HG02973 (cell line): ENCODE measurements around the gene TRHDE.

ENCODE experiments used
- ATAC-seq: cut with Tn5 transposase; IDR thresholded peaks from one replicate; pipeline ENCODE4 v1.9.1; 2021; ENCODE audit warnings: moderate library complexity; ENCODE audit not compliant: unreplicated experiment

The TRHDE gene, protein sequence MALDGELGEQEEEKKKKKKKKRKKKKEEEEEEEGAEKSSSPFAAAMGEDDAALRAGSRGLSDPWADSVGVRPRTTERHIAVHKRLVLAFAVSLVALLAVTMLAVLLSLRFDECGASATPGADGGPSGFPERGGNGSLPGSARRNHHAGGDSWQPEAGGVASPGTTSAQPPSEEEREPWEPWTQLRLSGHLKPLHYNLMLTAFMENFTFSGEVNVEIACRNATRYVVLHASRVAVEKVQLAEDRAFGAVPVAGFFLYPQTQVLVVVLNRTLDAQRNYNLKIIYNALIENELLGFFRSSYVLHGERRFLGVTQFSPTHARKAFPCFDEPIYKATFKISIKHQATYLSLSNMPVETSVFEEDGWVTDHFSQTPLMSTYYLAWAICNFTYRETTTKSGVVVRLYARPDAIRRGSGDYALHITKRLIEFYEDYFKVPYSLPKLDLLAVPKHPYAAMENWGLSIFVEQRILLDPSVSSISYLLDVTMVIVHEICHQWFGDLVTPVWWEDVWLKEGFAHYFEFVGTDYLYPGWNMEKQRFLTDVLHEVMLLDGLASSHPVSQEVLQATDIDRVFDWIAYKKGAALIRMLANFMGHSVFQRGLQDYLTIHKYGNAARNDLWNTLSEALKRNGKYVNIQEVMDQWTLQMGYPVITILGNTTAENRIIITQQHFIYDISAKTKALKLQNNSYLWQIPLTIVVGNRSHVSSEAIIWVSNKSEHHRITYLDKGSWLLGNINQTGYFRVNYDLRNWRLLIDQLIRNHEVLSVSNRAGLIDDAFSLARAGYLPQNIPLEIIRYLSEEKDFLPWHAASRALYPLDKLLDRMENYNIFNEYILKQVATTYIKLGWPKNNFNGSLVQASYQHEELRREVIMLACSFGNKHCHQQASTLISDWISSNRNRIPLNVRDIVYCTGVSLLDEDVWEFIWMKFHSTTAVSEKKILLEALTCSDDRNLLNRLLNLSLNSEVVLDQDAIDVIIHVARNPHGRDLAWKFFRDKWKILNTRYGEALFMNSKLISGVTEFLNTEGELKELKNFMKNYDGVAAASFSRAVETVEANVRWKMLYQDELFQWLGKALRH

DNA sequence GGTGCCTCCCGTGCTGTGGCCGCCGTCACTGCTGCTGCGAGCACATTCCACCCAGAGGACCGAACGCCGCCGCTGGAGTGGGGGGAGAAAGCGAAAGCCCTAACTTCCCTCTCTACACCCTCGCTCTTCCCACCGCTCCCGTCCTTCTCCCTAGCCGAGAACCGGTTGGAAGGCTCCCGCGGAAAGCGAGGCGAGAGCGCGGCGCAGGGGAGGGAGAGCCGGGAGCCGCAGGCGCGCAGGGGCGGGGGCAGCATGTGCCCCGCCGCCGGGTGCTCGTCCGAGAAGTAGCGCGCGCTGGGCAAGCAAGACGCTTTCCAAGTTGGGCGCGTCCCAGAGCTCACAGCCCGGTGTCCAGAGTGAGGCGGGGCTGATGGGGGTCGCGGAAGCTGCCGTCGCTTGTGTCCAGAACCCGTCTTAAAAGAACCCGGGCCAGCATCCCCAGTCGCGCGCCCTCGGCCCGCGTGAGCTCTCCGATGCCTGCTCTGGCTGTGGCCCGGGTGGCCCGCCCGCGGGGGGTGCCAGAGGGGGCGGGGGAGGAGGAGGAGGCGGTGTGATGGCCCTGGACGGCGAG, at the start of gene TRHDE:
Gene TRHDE, plus strand, starts transcription at position 280 of the 571 bp plus-strand sequence. Its CDS starts 274 bp downstream, at position 554.
- ATAC-seq = no peak

DNA sequence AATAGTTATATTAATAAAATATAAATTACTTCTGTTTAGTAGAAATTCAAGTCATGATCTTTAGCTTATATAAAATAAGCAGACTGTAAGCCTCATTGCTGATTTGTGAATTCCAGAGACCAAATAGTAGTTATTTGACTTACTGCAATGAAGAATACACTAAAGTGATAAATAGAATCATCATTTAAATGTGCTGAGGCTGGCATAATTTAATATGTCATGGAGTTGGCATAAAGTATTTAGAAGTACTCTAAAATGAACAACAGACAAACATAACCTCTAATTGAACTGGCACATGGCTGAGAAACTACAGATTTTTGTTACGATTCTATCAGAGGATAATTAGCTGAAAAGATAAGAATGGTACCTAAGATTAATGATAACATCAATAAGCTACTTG, 45.7 kb upstream of the TRHDE start:
- no peak for ATAC-seq

GRCh38 chr12:72228424-72228823, 43.7 kb upstream of the TRHDE start:
- no peak for ATAC-seq

DNA sequence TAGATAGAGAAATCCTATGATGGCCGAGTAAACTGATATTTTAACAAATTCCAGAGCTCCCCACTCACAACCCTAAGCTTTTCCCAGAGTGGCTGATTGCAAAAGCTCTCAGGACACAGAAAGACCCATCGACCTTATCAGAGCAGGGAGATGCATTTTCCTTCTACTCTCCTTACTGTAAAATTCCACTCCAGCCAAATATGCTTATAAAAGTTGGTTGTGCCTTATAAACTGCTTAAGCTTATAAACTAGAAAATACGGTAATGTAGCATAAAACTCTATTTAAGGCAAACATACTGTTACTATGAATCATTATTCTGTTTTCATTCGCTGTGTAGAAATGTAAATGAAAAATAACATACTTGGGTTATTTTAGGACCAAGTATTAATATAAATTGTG, 41.6 kb upstream of the TRHDE start:
- ATAC-seq = no peak

- ATAC-seq = no peak
Observed at GRCh38 chr12:72234886-72235285, 37.3 kb upstream of the TRHDE start.

- ATAC-seq = no peak
Observed at GRCh38 chr12:72236071-72236705, 36.0 kb upstream of the TRHDE start.

DNA sequence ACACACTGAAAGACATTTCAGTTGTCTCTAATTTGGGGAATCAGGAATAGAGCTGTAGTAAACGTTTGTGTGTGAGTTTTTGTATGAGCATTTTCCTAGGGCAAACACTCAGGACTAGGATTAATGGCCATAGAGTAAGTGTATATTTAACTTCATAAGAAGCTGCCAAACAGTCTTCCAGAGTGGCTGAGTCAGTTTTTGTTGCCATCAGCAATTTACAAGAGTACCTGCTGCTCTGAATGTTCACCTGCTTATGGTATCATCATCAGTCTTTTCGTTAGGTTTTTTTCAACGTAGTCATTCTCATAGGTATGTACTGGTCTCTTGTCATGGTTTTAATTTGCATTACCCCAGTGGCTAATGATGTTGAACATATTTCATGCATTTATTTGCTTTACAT, 30.6 kb upstream of the TRHDE start:
- no peak for ATAC-seq

GRCh38 chr12:72242946-72243345, 29.2 kb upstream of the TRHDE start:
- ATAC-seq = no peak

GRCh38 chr12:72246370-72246769, 25.8 kb upstream of the TRHDE start:
- no peak for ATAC-seq

- ATAC-seq = no peak
Observed at GRCh38 chr12:72250346-72250745, 21.8 kb upstream of the TRHDE start.

DNA sequence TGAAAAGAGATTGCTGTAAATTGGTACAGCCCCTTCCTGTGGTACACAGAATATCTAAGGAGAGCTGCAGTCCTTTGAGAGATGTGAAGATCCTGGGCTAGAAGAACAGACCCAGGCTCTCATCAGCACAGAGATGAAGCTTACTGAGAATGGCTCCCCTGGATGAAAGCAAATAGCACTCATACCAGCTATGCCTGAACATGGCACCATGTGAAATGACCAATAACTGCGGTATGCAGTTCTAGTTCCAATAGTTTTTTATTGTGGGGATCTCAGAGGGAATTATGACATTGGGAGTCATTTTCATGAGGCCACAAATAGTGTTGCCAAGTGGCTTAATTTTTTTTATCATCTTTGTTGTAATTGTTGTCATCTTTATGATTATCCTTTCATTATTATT, 15.4 kb upstream of the TRHDE start:
- ATAC-seq = no peak

DNA sequence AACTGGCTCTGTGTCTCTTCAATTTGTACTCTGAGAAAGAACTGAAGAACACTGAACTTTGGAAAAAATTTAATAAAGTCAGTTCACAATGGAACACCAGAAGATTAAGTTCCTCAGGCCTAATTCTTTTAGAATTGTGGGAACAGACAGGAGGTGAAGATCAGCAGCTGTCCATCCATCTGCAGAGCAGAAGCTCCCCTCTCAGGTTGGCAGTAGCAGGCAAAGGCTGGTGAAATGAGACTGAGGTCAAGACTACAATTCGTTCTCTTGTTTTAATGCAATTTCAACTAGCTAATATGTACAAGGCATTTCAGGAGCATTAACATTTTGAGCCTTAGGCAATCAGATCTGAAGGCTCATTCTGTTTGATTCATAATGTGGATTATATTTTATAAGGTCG, 10.3 kb upstream of the TRHDE start:
- ATAC-seq = no peak

DNA sequence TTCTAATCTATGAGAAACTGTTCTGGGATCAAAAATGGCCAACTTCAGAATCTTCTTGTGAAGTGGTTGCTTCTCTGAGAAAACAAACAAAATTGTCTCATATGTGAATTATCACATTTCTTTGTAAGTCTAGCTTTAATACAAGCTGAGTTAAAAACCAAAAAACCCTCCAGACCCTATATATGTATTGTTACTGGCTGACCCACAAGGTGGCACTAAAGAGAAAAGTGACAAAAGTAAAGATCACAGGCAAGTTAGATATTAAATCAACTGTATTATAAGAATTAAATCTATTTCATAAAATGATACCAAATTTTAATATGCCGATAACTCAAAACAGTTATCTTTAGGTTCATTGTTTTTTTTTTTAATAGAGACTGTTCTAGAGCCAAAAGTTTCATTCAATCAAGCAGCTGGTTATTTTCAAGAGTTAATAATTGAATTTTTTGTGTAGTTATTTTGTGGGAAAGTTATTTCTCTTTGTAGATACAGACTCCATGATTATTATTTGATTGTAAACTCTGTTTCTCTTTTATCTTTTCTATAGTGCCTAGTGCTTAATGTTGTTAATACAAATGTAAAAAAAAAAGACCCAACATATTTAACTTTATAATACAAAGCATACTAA, 7.5 kb upstream of the TRHDE start:
- ATAC-seq = no peak

GRCh38 chr12:72267974-72268373, 4.2 kb upstream of the TRHDE start:
- no peak for ATAC-seq

DNA sequence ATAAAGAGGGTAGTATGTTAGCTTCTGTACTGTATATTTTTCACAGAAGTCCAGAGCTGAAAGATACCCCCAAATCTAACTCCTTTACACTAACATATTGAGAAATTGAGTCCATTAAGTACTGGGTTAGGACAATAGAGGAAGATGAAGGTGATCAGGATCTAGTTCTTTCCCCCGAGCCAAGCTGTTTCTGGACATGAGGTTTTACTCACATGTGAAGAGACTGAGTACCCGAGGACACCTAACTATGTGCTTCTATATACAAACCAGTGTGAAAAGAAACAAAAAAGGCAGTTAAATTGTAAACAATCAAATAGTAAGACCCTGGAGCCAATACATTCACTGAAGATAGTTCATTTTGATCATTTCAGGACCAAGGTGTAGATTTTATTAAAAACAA, 3.8 kb upstream of the TRHDE start:
- ATAC-seq = no peak

GRCh38 chr12:72269491-72269890, 2.7 kb upstream of the TRHDE start:
- no peak for ATAC-seq

- no peak for ATAC-seq
Observed at GRCh38 chr12:72270246-72270645, 1.9 kb upstream of the TRHDE start.

DNA sequence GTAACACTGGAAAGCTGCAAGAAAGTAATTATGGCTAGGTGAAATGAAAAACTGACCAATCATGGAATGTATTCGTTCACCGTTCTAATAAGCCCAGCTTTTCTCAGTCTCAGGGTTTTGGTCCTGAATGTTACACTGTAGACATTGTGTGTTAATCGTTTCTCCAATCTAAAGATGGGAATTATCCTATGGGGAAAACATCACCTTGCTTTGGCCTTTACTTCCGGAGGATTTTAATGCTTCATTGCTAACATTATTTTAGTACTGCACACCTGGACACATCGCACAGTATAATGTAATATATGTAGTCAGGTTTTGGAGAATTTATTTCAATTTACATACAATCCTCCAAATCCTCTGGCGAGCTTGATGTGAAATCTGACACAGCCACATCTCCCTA, 1.2 kb upstream of the TRHDE start:
- no peak for ATAC-seq

DNA sequence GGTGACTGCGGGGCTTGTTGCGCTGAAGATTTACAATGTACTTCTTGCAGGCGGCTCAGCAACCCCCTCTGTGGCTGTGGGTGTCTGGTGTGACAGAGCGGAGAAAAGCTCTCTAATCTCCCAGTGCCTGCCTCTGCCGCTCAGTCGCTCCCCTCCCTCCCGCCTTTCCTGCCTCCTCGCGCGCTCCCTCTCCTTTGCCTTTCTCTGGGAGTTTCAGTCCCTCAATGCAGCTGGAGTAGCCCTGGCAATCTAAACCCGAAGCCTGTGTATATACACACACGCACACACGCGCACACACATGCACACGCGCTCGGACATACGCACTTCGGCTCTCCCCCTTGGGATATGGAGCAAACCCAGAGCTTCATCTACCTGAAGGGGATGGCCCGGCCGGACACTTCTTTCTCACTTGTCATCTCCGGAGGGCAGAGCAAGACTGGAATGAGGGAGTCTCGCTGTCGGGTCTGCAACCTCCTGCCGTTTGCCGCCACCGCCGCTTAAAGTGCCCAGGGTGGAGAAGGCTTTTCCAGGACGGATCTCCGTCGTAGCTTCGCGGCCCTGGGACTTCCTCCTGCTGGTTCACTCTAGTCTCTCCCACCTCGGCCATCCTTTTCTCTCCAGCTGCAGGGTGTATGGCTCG, 599 bp upstream of the TRHDE start:
- ATAC-seq = no peak
